SK-N-MC (cell line): ENCODE results near the gene LRMDA.

ENCODE experiments used
- DNase-seq: peaks from one replicate; pipeline ENCODE4 v3.0.0-alpha.2; 2011; ENCODE audit warnings: low read depth, low spot score
- H3K27ac ChIP-seq: fragments of 200-600 bp; sonication (generic); 2 replicates; pipeline ENCODE4 v1.5.1; 2016; ENCODE audit warnings: mixed run types
- H3K36me3 ChIP-seq: fragments of 200-600 bp; sonication (generic); 2 replicates; pipeline ENCODE4 v1.6.1; 2017; ENCODE audit warnings: antibody characterized with exemption, low read length, mixed read lengths; ENCODE audit not compliant: insufficient read depth
- H3K4me3 ChIP-seq: fragments of 200-600 bp; sonication (generic); 2 replicates; pipeline ENCODE4 v1.5.1; 2016
- H3K9ac ChIP-seq: fragments of 200-600 bp; sonication (generic); 2 replicates; pipeline ENCODE4 v1.8.0; 2017; ENCODE audit warnings: mixed run types, mixed read lengths; ENCODE audit not compliant: insufficient read length
- H3K9me3 ChIP-seq: fragments of 200-600 bp; sonication (generic); 2 replicates; pipeline ENCODE4 v1.6.1; 2017; ENCODE audit warnings: low read depth, mild to moderate bottlenecking, antibody characterized with exemption, low read length, moderate library complexity, mixed read lengths
- EZH2 ChIP-seq: fragments of 200-600 bp; sonication (generic); IDR thresholded peaks from one replicate; pipeline ENCODE4 v1.6.1; 2017; ENCODE audit warnings: antibody characterized with exemption
- FOXP2 ChIP-seq: optimal IDR thresholded peaks from 2 replicates; pipeline ENCODE3; 2011; ENCODE audit warnings: mild to moderate bottlenecking, moderate library complexity; ENCODE audit not compliant: insufficient read depth; ENCODE audit errors: extremely low read length, control extremely low read depth
- POLR2AphosphoS5 ChIP-seq: IDR thresholded peaks from 2 replicates; pipeline ENCODE4 v1.6.1; 2012; ENCODE audit warnings: mild to moderate bottlenecking, low read depth, low read length, borderline replicate concordance

The LRMDA gene

DNA sequence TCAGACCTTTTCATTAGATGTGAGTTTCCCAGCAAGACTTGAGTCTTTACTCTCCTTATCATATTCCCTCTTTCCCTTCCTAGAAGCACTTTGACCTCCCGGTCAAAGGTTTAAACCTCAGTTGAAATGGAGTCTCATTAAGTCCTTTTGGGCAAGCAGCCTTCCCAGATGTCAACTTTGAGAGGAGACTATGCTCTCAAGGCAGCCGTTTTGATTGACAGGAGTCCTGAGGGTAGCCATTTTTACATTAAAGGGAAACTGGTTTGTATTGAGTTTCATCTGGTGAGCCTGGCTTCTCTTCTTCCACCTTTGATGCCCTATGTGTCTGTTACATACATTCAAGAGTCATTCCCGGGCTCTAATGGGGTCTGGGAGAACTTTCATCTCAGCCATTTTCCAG, 685.1 kb downstream of the LRMDA start:
- no peak overlapping the region for H3K27ac ChIP-seq
- no peak for TF ChIP-seq POLR2AphosphoS5
- TF ChIP-seq FOXP2: no peak
- TF ChIP-seq EZH2: no peak
- no peaks in the 10 kb centered on the region for H3K9me3 ChIP-seq
- no peak overlapping the region for H3K4me3 ChIP-seq
- no peaks in the 10 kb centered on the region for H3K36me3 ChIP-seq
- no peak for DNase-seq
- no peak overlapping the region for H3K9ac ChIP-seq

DNA sequence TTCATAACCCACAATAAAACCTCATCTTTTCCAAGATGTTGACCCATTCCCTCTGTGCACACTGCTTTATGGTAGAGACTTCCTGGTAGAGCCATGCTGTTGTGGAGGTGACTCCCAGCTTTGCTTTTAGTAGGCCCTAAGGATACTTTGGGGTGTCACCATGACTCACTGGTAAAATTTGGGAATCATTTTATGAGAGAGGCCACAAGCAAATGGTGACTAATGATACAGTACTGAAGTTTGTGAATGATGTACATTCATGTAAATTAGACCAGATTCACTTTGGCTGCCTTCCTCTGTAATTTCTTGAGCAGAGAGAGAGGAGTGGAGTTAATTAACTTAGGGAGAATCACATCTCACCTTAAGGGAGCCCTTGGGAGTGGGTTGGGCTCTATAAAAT, 686.5 kb downstream of the LRMDA start:
- H3K4me3 ChIP-seq: no peak overlapping the region
- H3K9me3 ChIP-seq: no peaks in the 10 kb centered on the region
- DNase-seq: no peak
- TF ChIP-seq POLR2AphosphoS5: no peak
- no peak for TF ChIP-seq FOXP2
- TF ChIP-seq EZH2: no peak
- H3K9ac ChIP-seq: no peak overlapping the region
- H3K27ac ChIP-seq: no peak overlapping the region
- no peaks in the 10 kb centered on the region for H3K36me3 ChIP-seq

DNA sequence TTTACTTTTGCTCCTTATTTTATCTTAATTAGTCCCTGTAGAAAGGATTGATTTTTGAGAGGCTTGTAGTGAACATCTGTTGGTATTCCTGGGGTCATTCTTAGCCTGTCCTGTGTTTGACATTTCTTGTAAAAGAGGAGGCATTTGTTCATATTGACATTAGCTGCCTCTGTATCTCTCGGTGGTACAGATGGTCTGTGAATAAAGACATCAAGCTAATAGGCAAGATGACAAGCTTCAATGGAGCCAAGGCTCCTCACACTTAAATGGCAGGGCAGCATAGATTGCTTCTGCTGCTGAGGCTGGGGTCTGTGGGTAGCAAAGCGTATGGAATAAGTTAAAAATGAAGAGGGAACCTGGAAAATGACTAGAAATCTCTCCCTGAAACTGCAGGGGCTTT, 687.6 kb downstream of the LRMDA start:
- no peaks in the 10 kb centered on the region for H3K9me3 ChIP-seq
- TF ChIP-seq POLR2AphosphoS5 (no peak), EZH2 (no peak), FOXP2 (no peak)
- no peak for DNase-seq
- H3K9ac ChIP-seq: no peak overlapping the region
- no peak overlapping the region for H3K27ac ChIP-seq
- no peaks in the 10 kb centered on the region for H3K36me3 ChIP-seq
- no peak overlapping the region for H3K4me3 ChIP-seq

DNA sequence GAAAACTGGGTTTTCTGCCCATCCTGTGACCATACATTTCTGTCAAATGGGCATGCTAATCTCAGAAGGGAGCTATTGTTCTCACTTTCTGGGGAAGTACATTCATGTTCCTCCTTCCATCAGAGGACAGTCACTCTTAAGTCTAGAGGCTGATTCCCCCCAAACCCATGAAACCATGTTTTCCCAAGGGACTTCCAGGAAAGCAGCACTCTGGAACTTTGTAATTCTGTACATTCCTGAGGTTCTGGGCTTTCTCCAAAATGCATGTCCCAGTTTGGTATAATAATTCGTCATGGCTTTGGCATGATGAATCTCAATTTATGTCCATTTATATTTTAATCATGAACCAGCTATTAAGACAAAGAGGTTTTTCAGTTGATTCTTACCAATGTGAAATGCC, 688.1 kb downstream of the LRMDA start:
- no peak overlapping the region for H3K9ac ChIP-seq
- TF ChIP-seq FOXP2 (no peak), EZH2 (no peak), POLR2AphosphoS5 (no peak)
- H3K4me3 ChIP-seq: no peak overlapping the region
- H3K36me3 ChIP-seq: no peaks in the 10 kb centered on the region
- no peaks in the 10 kb centered on the region for H3K9me3 ChIP-seq
- no peak overlapping the region for H3K27ac ChIP-seq
- no peak for DNase-seq

DNA sequence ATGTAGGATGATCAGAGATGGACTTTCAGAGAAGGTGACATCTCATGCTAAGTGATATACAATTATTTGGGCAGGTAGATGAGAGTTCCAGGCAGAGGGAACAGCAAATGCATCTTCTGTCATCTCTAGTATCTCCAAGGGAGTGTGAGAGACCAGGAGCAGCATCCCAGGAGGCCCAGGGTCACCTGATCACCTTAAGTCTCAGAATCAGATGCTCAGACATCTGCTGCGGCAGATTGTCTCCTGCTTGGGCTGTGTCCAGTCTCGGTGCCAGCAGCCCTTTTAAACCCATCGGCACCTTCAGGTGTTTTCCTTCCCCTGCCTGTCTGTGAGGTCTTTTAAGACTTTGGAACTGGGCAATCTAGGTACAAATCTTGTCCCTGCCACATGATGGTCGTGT, 690.6 kb downstream of the LRMDA start:
- DNase-seq: no peak
- no peak for TF ChIP-seq FOXP2
- TF ChIP-seq EZH2: no peak
- no peak for TF ChIP-seq POLR2AphosphoS5

DNA sequence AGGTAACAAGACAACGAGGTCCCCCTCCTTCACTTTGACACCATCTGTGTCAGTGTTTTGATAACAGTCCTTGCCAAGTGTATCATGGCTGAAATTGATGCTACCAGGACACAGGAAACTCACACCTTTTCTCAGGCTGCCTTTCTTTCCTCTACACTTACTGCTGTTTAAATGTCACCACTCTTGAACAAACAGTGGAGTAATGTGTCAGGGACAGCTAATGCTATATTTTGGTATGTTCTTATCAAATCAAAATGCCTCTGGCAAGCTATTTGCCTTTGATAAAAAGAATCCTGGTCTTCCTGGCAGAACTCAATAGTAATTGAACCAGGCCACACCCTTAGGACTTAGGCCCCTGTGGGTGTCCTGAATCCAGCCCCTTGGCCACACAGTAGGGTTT, 692.9 kb downstream of the LRMDA start:
- Histone ChIP-seq H3K4me3 (no peak overlapping the region), H3K36me3 (no peaks in the 10 kb centered on the region), H3K9ac (no peak overlapping the region), H3K9me3 (no peaks in the 10 kb centered on the region), H3K27ac (no peak overlapping the region)
- TF ChIP-seq FOXP2: no peak
- TF ChIP-seq EZH2: no peak
- no peak for TF ChIP-seq POLR2AphosphoS5
- DNase-seq: no peak

More for the DNA sequence above, 690.6 kb downstream of the LRMDA start:
- H3K9ac ChIP-seq: no peak overlapping the region
- H3K27ac ChIP-seq: no peak overlapping the region
- H3K4me3 ChIP-seq: no peak overlapping the region
- H3K9me3 ChIP-seq: no peaks in the 10 kb centered on the region
- no peaks in the 10 kb centered on the region for H3K36me3 ChIP-seq

DNA sequence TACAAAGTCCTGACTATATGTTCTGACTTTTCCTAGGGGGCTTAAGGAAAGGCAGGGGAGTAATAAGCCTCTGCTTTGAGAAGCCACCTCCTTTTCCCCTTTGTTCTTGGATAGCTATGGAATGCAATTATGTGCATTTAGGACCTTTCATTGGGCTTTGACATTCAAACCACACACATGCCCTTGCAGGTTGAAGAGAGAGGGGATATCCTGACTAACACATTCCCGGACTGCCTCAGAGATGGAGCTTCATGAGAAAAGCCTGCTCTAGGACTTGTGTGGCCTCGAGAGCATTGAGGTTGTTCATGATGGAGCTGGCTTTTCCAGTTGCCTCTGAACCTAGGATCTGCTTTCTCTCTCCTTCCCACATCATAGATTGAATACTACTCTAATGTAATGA, 694.5 kb downstream of the LRMDA start:
- no peak overlapping the region for H3K27ac ChIP-seq
- no peak for DNase-seq
- no peak overlapping the region for H3K9ac ChIP-seq
- no peaks in the 10 kb centered on the region for H3K9me3 ChIP-seq
- H3K36me3 ChIP-seq: no peaks in the 10 kb centered on the region
- no peak overlapping the region for H3K4me3 ChIP-seq
- TF ChIP-seq FOXP2 (no peak), POLR2AphosphoS5 (no peak), EZH2 (no peak)

DNA sequence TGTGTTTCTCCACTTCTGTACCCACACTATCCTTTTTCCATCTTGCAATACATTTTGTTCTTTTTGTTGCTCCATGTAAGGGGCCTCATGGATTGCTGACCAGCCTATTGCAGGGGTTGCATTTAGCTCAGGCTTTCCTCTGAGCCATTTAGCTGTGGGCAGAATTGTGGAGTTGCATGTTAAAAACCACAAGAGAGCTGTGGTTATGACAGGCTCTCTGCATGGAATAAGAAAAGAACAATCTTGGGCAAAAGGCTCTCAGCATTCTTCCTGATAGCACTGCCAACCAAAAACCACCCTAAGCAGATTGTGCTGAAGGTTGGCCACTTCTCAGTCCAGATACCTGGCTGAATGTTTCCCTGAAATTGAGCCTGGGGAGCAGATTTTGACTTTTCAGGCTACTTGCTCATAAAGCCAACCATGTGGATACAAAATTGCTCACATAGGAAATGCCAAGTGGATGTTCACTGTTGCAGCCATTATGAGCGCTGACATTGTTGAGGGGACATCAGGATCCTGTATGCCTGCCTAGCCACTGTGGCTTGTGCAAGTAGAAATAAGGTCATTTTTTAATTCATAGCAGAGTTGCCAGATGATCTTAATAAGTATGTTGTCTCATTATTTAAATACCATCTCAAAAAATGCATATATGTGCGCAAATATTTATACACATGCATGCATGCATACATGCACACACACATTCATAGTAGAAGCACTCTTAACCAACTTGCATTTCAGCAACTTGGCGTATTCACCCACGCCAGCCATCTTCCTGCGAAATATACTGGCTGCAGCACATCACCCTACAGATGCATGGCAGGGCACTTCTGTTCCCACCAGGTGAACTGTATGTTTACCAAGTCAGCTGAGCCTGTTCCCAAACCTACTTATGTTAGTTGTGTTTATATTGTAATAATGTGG, 695.4 kb downstream of the LRMDA start:
- Histone ChIP-seq H3K4me3 (no peak overlapping the region), H3K36me3 (no peaks in the 10 kb centered on the region), H3K9ac (no peak overlapping the region), H3K9me3 (no peaks in the 10 kb centered on the region), H3K27ac (no peak overlapping the region)
- TF ChIP-seq POLR2AphosphoS5 (no peak), EZH2 (no peak), FOXP2 (no peak)
- DNase-seq: no peak
